ENCODE data around the gene TACR1.

Gene TACR1

GRCh38 chr2:75033516-75033915 lies 165.8 kb downstream of the TACR1 start:
- H3K4me3 ChIP-seq (ENCODE audit: extremely low read depth, insufficient read depth, low read length, poor library complexity, severe bottlenecking) = no peak overlapping the region
- no peaks in the 10 kb centered on the region for H3K9me3 ChIP-seq (ENCODE audit: control insufficient read depth, low read length)
- 72 to 89% methylated on average over 2 of the region's 2 CpGs for WGBS, 2 experiments (ENCODE audit: insufficient coverage in 2 of 2)
- no peaks in the 10 kb centered on the region for H3K36me3 ChIP-seq (ENCODE audit: control insufficient read depth, insufficient read depth, low read length)
- no peaks in the 10 kb centered on the region for H3K4me1 ChIP-seq (ENCODE audit: control insufficient read depth, insufficient read depth, low read length, poor library complexity, severe bottlenecking)
- no peak overlapping the region for H3K27ac ChIP-seq (ENCODE audit: low read depth, low read length, severe bottlenecking)

DNA sequence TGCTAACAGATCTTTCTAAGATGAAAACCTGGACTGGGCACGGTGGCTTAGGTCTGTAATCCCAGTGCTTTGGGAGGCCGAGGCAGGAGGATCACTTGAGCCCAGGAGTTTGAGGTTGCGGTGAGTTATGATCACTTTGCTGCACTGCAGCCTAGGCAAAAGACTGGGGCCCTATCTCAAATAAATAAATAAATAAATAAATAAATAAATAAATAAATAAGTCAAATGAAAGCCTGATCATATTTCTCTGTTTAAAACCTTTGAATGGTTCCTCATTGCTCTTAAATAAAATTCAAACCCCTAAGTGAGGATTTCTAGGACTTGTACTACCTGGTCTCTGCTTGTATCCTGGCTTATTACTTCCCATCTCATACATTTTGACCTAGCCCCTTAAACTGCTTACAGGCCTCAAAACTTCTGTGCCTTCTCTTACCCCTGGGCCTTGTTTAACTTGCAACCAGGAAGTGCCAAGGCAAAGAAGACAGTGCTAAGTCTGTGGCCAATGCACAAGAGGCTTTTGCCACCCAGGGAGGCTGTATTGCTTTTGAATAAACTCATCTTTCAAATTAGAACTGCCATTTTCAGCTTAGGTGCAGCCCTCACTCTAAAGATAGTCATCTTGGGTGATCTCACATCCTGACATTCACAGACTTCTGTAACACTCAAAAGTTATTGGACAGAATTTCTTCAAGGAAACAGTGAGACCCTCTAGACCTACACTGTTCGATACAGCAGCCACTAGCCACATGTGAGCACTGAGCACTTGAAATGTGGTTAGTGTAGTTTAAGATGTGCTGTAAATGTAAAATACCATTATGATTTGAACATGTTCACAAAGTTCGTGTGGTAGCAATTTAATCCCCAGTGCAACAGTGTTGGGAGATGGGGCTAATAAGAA lies 167.2 kb downstream of the TACR1 start:
- no peaks in the 10 kb centered on the region for H3K4me1 ChIP-seq (ENCODE audit: control insufficient read depth, insufficient read depth, low read length, poor library complexity, severe bottlenecking)
- H3K9me3 ChIP-seq (ENCODE audit: control insufficient read depth, low read length) = no peaks in the 10 kb centered on the region
- H3K36me3 ChIP-seq (ENCODE audit: control insufficient read depth, insufficient read depth, low read length) = no peaks in the 10 kb centered on the region
- H3K27ac ChIP-seq (ENCODE audit: low read depth, low read length, severe bottlenecking) = no peak overlapping the region
- 75 to 96% methylated on average over 2 to 4 of the region's 5 CpGs for WGBS, 2 experiments (ENCODE audit: insufficient coverage in 2 of 2)
- no peak overlapping the region for H3K4me3 ChIP-seq (ENCODE audit: extremely low read depth, insufficient read depth, low read length, poor library complexity, severe bottlenecking)

DNA sequence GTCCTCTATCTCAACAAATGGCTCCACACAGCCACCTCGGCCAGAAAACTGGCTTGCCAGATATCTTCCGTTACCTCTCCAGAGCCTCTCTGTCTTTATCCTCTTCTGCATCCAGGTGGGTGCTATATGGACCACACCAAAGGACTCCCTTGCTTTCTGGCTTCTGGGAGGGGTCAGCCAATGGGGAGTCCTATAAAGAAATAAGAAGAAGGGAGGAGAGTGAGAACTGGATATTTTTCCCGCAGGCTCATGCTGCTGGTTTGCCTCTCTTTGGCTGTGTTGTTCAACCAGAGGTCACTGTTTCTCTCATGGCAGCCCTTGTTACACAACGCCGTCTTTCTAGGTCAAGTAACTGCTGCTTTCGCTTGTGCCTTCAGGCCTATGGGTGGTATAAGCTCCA lies 168.1 kb downstream of the TACR1 start:
- Histone ChIP-seq H3K27ac (ENCODE audit: low read depth, low read length, severe bottlenecking) (no peak overlapping the region), H3K4me1 (ENCODE audit: control insufficient read depth, insufficient read depth, low read length, poor library complexity, severe bottlenecking) (no peaks in the 10 kb centered on the region), H3K9me3 (ENCODE audit: control insufficient read depth, low read length) (no peaks in the 10 kb centered on the region), H3K4me3 (ENCODE audit: extremely low read depth, insufficient read depth, low read length, poor library complexity, severe bottlenecking) (no peak overlapping the region), H3K36me3 (ENCODE audit: control insufficient read depth, insufficient read depth, low read length) (no peaks in the 10 kb centered on the region)
- WGBS, 2 experiments (ENCODE audit: insufficient coverage in 2 of 2) = 96 to 97% methylated on average over 4 to 6 of the region's 6 CpGs

- Histone ChIP-seq H3K4me1 (ENCODE audit: control insufficient read depth, insufficient read depth, low read length, poor library complexity, severe bottlenecking) (no peaks in the 10 kb centered on the region), H3K4me3 (ENCODE audit: extremely low read depth, insufficient read depth, low read length, poor library complexity, severe bottlenecking) (no peak overlapping the region), H3K9me3 (ENCODE audit: control insufficient read depth, low read length) (no peaks in the 10 kb centered on the region), H3K27ac (ENCODE audit: low read depth, low read length, severe bottlenecking) (no peak overlapping the region), H3K36me3 (ENCODE audit: control insufficient read depth, insufficient read depth, low read length) (no peaks in the 10 kb centered on the region)
- WGBS, 2 experiments (ENCODE audit: insufficient coverage in 2 of 2) = 100% methylated on average over 1 of the region's 3 CpGs
Observed at GRCh38 chr2:75030218-75031009, 168.9 kb downstream of the TACR1 start.

DNA sequence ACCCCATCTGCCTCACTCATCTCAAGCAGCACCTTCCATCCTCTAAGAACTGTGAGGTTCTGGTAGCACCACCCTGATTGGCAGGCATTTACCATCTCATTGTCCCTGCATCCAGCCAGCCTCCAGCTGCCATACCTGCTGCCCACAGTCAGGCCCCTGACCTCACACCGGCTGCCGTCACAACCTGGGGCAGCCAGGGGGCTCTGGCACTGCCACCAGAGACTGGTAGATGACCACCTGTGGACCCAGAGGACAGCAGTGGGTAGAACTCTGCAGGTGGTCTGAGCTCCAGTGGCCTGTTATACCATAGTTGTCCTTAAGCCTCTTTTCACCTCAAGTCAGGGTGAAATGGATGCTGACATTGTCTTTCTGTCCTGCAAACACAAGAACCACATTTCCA lies 171.4 kb downstream of the TACR1 start:
- no peak overlapping the region for H3K27ac ChIP-seq (ENCODE audit: low read depth, low read length, severe bottlenecking)
- H3K9me3 ChIP-seq (ENCODE audit: control insufficient read depth, low read length) = no peaks in the 10 kb centered on the region
- no peak overlapping the region for H3K4me3 ChIP-seq (ENCODE audit: extremely low read depth, insufficient read depth, low read length, poor library complexity, severe bottlenecking)
- no peaks in the 10 kb centered on the region for H3K4me1 ChIP-seq (ENCODE audit: control insufficient read depth, insufficient read depth, low read length, poor library complexity, severe bottlenecking)
- H3K36me3 ChIP-seq (ENCODE audit: control insufficient read depth, insufficient read depth, low read length) = no peaks in the 10 kb centered on the region
- WGBS, 2 experiments (ENCODE audit: insufficient coverage in 2 of 2) = 79% methylated on average over 2 of the region's 2 CpGs; no CpG with 5 or more reads in 1 of the 2 experiments

- Histone ChIP-seq H3K4me1 (ENCODE audit: control insufficient read depth, insufficient read depth, low read length, poor library complexity, severe bottlenecking) (no peaks in the 10 kb centered on the region), H3K27ac (ENCODE audit: low read depth, low read length, severe bottlenecking) (no peak overlapping the region)
- 67 to 100% methylated on average over 1 of the region's 2 CpGs for WGBS, 2 experiments (ENCODE audit: insufficient coverage in 2 of 2)
Observed at GRCh38 chr2:75025633-75026380, 173.5 kb downstream of the TACR1 start.

DNA sequence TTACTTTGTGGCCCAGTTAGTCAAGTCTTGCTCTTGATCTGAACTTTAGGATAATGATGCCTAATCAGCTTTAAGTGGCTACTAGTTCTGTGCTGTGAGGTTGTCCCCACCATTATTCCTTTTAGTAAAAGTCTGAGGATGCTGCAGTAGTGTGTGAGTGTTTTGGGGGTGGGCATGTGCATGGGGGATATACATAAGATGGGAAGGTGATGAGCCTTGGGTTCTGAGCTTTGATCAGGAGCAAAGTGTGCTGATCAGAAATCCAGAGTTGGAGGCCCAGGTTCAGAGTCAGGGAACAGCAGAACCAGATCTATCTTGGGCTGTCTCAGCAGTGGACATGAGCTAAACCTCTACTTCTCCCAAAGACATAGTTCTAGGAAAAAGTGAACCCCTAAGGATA lies 174.1 kb downstream of the TACR1 start:
- Histone ChIP-seq H3K36me3 (ENCODE audit: control insufficient read depth, insufficient read depth, low read length) (no peaks in the 10 kb centered on the region), H3K4me1 (ENCODE audit: control insufficient read depth, insufficient read depth, low read length, poor library complexity, severe bottlenecking) (no peaks in the 10 kb centered on the region), H3K27ac (ENCODE audit: low read depth, low read length, severe bottlenecking) (no peak overlapping the region), H3K9me3 (ENCODE audit: control insufficient read depth, low read length) (no peaks in the 10 kb centered on the region), H3K4me3 (ENCODE audit: extremely low read depth, insufficient read depth, low read length, poor library complexity, severe bottlenecking) (no peak overlapping the region)

More at GRCh38 chr2:75025633-75026380, 173.5 kb downstream of the TACR1 start:
- no peaks in the 10 kb centered on the region for H3K9me3 ChIP-seq (ENCODE audit: control insufficient read depth, low read length)
- no peak overlapping the region for H3K4me3 ChIP-seq (ENCODE audit: extremely low read depth, insufficient read depth, low read length, poor library complexity, severe bottlenecking)
- H3K36me3 ChIP-seq (ENCODE audit: control insufficient read depth, insufficient read depth, low read length) = no peaks in the 10 kb centered on the region

DNA sequence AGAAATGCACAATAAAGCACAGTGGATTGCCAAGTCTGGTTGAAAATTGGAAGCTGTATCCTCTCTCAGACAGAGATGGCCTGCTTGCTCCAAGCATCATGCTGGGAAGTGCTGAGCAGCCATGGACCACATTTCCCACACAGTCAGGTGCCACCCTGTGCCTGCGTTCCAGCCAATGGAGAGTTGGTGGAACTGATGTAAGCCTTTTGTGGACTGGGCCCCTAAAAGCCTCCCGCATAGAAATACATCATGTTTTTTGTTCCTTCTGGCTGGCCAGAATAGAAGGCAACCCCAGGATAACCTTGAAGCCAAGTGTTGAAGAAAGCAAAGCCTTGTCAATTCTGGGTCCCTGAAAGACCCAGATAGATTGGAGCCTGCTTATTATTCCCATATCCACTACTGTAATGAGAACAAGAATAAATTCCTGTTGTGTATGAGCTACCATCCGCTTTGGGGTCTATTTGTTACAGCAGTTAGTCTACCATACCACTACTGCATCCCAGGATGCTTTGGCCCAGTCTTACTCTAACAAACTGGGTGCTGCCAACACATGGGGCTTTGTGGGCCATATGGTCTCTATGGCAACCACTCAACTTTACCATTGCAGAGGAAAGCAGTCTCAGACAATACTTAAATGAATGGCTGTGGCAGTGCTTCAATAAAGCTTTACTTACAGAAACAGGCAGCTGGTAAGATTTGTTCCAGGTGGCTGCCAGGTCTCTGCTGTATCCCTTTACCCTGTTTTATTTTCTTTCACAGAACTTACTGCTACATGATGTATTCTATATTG lies 175.5 kb downstream of the TACR1 start:
- WGBS, 2 experiments (ENCODE audit: insufficient coverage in 2 of 2) = 94 to 100% methylated on average over 1 to 2 of the region's 3 CpGs
- H3K4me1 ChIP-seq (ENCODE audit: control insufficient read depth, insufficient read depth, low read length, poor library complexity, severe bottlenecking) = no peaks in the 10 kb centered on the region
- H3K4me3 ChIP-seq (ENCODE audit: extremely low read depth, insufficient read depth, low read length, poor library complexity, severe bottlenecking) = no peak overlapping the region
- no peaks in the 10 kb centered on the region for H3K9me3 ChIP-seq (ENCODE audit: control insufficient read depth, low read length)
- no peaks in the 10 kb centered on the region for H3K36me3 ChIP-seq (ENCODE audit: control insufficient read depth, insufficient read depth, low read length)
- H3K27ac ChIP-seq (ENCODE audit: low read depth, low read length, severe bottlenecking) = no peak overlapping the region

DNA sequence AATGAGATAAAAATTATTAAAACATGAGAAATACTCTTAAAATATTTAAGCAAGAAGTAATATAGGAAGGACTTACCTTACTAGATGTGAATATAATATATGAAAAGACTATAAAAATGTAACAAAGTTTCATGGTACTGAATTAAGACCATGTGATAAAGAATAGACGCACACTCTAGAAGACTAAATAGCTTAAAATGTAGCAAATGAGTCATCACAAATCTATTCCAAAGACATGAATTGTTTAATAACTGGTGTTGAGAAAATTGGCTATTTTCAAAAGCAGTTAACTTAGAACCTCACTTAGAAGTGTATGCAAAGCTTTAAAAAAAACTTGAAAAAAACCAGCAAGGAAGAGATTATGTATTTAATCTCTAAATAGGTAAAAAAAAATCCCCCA lies 176.8 kb downstream of the TACR1 start:
- Histone ChIP-seq H3K9me3 (ENCODE audit: control insufficient read depth, low read length) (no peaks in the 10 kb centered on the region), H3K4me3 (ENCODE audit: extremely low read depth, insufficient read depth, low read length, poor library complexity, severe bottlenecking) (no peak overlapping the region), H3K36me3 (ENCODE audit: control insufficient read depth, insufficient read depth, low read length) (no peaks in the 10 kb centered on the region), H3K4me1 (ENCODE audit: control insufficient read depth, insufficient read depth, low read length, poor library complexity, severe bottlenecking) (no peaks in the 10 kb centered on the region), H3K27ac (ENCODE audit: low read depth, low read length, severe bottlenecking) (no peak overlapping the region)
- WGBS, 2 experiments (ENCODE audit: insufficient coverage in 2 of 2) = no CpG with 5 or more reads among the region's 1 CpG

- H3K4me3 ChIP-seq (ENCODE audit: extremely low read depth, insufficient read depth, low read length, poor library complexity, severe bottlenecking) = no peak overlapping the region
- no peaks in the 10 kb centered on the region for H3K9me3 ChIP-seq (ENCODE audit: control insufficient read depth, low read length)
- no peaks in the 10 kb centered on the region for H3K4me1 ChIP-seq (ENCODE audit: control insufficient read depth, insufficient read depth, low read length, poor library complexity, severe bottlenecking)
- H3K36me3 ChIP-seq (ENCODE audit: control insufficient read depth, insufficient read depth, low read length) = no peaks in the 10 kb centered on the region
- no peak overlapping the region for H3K27ac ChIP-seq (ENCODE audit: low read depth, low read length, severe bottlenecking)
- no CpG with 5 or more reads among the region's 1 CpG for WGBS, 2 experiments (ENCODE audit: insufficient coverage in 2 of 2)
Observed at GRCh38 chr2:75021672-75022071, 177.6 kb downstream of the TACR1 start.

Measured in mesodermal cell (in vitro differentiated cells).